HL-60/S4 treated with phorbol 12-myristate 13-acetate at 8.2 ng/mL for 4 days and 3 days (cell line): ENCODE measurements around the gene SRRM4.

Source experiments
- in situ Hi-C: fragments of 300-500 bp; cut with MboI; formaldehyde crosslinking; loops from 2 replicates; pipeline ENCODE4 v1.15.0; 2022; ENCODE audit warnings: low sequenced_read_pairs

SRRM4 gene

DNA sequence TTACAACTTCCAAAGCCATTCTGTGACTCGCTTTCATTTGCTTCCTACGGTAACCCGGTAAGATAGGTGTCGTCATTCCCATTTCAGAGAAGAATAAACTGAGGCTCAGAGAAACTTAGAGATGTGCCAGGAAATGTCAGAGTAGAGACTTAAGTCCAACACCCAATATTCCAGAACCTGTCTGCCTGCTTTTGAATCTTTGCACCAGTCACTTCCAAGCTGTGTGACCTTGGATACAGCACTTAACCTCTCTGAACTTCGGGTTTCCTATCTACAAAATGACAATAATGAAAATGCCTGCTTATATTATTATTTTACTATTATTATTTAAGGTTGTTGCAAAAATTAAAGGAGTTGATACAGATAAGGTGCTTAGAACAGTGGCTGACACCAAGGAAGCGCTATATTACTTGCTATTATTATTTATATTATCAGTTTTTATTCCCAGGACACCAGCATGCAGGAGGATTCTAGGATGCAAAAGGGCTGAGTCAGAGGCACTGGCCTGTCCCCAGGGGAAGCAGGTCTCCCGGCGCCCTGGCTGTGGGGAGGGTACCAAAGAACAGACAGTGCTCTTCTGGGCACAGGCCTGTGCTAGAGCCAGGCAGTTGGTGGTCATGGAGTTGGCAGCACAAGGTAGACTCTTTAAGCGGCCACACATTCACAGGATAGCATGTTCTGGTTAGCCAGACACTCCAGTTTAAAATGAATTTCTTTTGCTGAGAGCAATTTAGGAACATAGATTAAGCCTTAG lies 202.8 kb downstream of the SRRM4 start:
- in situ Hi-C loops: no loop called here

DNA sequence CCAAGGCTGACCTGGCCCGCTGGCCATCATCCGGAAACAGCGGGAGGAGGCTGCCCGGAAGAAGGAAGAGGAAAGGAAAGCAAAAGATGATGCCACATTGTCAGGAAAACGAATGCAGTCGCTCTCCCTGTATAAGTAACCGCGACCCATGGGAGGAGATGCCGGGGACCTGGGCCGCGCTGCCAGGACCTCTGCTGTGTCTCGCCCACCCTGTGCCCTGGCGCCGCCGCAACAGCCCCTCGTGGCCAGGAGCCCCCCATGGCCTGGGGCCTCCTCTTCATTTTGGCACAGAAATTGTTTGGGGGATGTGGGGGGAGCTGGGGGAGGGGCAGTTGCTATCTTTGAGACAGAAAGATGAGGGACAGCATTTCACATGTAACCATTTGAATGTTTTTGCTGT lies 213.9 kb downstream of the SRRM4 start:
- in situ Hi-C loops: no loop called here

DNA sequence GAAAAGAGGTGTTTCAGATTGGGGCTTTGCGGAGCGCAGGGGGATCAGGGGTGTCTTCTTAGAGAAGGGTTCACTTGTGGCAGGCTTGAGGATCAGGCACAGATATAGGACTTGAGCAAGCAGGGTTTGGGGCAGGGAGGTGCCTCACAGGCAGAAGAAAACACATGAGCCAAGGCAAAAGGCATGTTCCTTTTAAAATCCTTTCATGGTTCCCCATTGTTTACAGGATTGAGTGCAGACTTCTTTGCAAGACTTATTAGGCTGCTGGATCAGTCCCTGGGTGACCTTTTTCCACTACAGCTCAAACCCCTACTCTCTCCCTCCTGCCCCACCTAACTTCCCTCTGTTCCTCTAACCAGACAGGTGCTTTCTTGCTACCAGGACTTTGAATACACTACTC lies 217.1 kb downstream of the SRRM4 start:
- in situ Hi-C loops: no loop called here

DNA sequence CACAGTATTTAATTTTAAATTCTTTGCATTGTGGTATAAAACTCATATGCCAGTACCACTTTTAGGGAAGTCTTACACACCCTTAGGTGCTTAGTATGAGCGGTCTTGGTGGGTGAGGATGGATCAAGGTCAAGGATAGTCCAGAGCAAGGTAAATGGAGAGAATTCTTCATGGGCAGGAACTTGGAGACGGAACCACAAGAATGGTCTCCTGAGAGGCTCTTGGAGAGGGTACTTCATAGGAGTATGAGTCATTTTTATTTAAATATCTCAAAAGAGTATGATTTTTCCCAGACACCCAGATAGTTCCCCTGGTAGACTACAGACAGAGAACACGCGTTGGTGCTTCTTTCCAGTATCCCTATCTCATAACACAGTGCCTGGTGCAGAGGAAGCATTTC lies 219.3 kb downstream of the SRRM4 start:
- in situ Hi-C loops: no loop called here

DNA sequence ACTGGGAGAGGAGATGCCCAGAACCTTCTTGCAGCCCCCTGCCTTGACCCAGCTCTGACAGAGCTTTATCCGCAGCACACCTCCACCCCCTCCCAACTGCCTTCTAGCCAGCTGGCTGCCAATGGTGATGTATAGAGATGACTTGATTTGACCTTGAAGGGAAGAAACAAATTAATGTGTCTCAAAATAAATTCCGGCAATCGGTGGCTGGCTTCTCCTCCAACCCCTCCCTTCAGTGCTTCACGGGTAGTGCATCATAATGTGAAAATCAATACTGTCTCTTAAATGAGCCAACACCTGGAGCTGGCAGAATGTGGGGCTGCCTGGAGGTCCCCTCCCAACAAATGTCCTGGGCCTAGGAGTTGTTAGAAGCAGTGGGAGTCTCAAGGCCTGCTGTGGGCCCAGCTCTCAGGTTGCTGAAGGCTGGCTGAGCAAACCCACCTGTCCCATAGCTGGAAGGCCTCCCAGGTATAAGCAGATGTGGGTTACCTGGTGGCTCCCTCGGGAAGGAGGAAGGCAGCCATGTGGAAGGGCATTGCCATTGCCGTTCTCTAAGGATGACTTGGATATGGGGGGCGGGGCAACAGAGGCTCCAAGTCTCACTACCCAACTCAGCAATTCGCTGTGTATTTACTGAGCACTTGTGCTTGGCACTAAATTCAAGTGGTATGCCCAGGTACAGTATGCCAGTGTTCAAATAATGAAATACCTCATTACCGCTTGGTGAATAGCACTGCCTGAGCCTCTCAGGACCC lies 220.6 kb downstream of the SRRM4 start:
- in situ Hi-C loops: no loop called here

DNA sequence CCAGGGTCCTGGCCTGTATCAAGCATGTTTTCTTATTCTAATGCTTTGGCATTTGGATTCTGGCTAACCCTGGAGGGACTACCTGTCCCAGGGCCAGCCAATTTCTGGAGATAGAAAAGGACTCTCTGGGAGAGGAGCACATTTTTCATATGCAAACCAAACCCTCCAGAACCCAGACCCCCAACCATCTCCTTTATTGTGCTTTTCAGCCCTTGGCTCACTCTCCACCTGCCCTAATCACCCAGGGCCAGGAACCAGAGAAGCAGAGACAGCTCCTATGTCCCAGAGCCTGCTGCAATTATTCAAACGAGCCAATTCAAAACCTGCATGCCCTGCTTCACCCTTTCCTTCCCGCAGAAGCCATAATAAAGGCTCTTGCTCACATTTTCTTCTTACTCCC lies 221.2 kb downstream of the SRRM4 start:
- in situ Hi-C loops: no loop called here

DNA sequence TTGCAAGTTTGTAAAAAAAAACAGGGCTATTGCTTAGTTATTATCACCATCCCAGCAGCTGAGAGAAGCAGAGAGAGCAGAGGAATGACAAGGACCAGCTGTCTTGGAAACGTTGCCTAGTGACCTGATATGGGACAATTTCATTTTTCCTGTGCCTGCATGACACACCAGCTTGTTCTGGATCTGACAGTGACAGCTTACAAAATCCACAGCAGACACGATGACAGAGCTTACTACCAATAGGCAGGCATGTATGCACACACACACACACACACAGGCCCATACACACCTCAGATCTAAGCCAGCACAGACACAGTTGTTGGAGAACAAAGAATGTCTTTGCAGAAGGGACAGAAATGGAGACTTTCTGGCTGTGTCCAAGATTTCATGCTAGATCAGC lies 222.8 kb downstream of the SRRM4 start:
- in situ Hi-C loops: no loop called here

DNA sequence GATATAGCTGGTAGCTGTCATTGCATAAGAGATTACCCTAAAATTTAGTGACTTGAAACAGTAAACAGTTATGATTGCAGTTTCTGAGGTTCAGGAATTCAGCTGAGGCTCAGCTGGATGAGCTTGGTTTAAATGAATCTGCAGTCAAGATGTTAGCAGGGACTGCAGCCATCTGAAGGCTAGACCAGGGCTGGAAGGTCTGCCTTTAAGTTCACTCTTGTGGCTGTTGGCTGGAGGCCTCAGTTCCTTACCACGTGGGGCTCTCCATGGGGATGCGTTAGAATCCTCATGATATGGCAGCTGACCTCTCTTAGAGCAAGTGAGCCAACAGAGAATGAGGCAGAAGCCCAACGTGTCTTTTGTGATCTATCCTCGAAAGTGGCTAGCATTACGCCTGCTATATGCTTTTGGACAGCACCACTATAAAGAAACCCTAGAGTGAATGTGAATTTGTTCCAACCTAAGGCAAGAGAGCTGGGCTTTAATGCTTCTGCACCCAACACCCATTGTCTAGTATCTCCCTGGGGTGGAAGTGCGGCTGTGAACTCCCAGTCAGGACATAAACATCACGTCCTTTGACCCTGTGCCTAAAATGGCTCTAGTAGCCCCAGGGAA lies 223.4 kb downstream of the SRRM4 start:
- in situ Hi-C loops: no loop called here

DNA sequence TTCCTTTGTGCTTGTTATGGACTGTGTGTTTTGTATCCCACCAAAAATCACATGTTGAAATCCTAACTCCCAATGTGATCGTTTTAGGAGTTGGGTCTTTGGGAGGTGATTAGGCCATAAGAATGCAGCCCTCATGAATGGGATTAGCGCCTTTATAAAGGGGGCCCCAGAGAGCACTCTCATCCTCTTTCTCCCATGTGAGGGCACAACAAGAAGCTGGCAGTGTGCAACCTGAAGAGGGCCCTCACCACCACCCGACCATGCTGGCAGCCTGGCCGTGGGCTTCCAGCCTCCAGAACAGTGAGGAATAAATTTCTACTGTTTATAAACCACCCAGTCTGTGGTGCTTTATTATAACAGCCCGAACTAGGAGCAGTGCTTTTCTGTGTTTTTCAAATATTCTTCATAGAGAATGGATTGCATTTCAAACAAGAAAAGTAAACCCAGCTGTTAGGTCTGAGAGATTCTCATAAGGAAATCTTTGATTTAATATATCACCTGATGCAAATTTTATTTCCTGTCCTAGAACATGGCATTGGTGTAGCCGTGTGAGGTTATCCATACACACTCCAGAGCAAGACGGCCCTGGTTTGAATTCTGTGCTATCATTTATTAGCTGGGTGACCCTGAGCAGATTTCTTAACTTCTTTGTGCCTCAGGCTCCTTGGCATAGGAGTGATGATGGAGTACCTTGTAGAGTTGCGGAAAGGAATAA lies 225.2 kb downstream of the SRRM4 start:
- in situ Hi-C loops: no loop called here

DNA sequence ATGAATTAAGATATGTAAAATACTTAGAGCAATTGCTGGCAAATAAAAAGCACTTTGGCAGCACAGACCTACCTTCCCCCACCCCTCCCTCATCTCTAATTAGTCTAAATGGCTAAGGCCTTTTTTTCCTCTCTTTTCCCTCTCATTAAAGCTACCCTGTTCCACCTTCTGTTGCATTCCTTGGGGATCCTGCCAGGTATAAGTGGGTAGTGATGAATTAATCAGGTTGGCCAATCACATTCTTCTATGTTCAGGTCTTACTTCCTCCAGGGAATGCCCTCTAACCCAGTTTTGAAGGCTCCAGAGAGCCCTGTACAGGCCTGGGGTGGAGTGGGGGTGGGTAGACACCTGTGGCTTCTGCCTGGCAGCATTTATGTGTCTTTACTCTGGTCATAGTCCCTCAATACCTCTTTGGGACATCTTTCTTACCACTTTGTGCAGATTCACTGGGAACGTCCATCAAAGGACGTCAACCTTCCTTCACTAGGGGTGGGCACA lies 225.8 kb downstream of the SRRM4 start:
- in situ Hi-C loops: no loop called here

DNA sequence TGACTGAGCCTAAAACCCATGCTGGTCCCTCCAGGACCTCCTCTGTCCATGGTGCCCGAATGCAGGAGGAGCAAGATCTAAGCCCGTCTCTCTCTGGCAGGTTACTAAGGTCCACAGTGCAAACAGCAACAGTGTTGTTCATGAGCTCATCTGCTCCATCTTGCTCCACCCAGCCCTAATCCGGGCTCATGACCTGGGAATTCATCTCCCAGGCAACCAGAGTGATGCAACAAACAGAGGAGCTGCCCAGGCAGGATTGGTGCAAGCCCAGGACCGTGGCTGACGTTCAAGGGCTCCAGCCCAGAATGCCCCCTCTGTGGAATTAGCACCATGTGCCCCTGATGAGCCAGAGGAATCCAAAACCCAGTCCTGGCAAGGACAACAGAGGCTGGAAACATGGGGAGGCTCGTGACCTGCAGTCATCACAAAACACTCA lies 227.3 kb downstream of the SRRM4 start:
- in situ Hi-C loops: no loop called here

DNA sequence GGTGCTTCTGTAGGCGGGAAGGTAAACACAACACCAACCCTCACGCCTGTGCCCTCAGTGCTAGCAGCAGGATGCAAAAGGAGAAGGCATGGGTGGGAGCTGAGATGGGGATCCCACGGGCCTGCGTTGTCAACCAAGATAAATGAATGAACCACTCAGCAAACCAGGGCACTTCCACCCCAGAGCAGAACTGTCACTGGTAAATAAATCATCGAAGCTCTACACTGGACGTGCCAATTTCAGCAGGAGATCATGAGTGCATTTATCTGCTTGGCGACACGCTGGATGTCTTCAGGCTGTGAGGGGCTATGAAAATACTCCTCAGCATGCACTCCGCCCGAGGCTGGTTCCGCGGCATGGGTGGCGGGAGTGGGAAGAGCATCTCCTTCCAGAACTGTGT lies 230.5 kb downstream of the SRRM4 start:
- in situ Hi-C loops: no loop called here
